GM19025 (cell line): Measurements from ENCODE around the gene RFT1.

ENCODE experiments used
- ATAC-seq: cut with Tn5 transposase; IDR thresholded peaks from one replicate; pipeline ENCODE4 v1.9.1; 2021; ENCODE audit warnings: mild to moderate bottlenecking, low read depth, moderate library complexity; ENCODE audit not compliant: unreplicated experiment

Gene RFT1

GRCh38 chr3:53130179-53131061 is at the start of gene RFT1:
TSS of gene RFT1 (minus strand) at chr3:53130435. CDS start at chr3:53130400, 35 bp downstream.
- peak; percentile 74 for ATAC-seq

GRCh38 chr3:53179580-53179979 is 49.3 kb upstream of the RFT1 start:
- ATAC-seq, result no peak

GRCh38 chr3:53178246-53178645 is 48.0 kb upstream of the RFT1 start:
- no peak for ATAC-seq

DNA sequence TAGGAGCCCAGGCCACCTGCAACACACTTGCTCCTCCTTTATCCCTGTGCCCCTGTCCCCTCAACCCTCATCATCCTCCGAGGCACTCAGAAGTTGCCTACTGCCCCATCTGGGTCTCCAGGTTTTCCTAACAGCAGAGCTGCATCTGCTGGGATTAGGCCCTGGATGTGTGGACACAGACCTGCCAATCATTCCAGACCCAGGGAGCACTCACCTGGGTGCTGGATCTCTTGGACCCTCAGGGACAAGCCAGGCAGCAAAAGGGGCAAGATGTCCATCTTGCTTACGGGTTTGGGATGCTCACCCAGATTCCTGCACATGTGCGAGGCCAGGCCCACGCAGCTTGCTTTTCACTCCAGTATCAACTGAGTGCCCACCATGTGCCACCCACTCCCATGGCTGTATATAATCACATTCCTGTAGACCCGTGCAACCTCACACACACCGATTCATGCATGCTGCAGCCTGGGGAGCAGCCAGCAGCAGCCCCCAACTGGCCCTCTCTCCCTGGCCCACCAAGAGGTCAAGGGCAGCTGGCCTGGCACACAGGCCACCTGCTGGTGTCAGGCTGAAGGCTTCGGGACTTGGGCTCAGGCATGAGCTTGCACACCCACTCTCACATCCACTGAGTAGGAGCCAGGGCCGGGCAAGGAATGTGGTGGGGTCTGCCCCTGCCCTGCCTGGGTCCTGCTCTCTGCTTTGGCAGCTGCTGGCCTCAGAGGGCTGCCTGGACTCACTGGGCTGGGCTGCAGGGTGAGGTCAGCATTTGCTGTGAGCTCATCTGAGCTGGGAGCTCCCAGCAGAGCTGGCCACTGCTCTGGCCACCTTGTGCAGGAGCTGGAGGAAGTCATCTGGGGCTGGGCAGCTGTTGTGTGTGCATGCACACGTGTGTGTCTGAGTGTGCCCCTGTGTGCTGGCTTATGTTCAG is 45.6 kb upstream of the RFT1 start:
- no peak for ATAC-seq

- ATAC-seq, result no peak
These were observed 44.4 kb upstream of the RFT1 start for GRCh38 chr3:53174346-53175250.

GRCh38 chr3:53173107-53173506 is 42.9 kb upstream of the RFT1 start:
- ATAC-seq, result no peak

DNA sequence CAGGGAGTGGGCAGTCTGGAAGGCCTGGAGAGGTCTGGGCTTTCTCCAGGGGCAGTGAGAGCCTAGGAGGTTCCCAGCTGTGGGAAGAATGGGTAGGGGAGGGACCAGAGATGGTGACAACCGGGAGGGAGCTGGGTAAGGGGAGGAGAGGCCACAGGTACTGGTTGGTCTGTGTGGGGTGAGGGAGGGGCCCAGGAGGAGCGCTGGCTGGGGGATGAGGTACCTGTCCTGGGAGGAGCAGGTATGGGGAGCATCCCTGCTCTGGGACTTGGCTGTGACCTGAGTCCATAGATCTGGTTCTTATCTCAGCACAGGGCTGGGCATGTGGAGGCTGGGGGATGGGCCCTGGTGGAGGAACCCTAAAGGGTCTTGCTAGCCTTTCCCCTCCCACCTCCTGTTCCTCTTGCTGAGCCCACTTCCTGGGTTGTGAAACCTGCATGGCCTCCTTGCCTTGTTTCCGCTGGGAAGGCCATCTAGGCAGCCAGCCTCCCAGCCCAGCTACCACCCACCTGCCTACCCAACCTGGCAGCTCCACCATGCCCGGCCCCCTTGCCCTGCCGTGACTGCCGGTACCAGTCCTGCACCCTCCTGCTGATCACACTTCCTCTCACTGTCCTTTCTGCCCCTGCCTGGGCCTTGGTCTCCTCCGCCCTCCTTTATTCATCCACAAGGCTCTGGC is 41.7 kb upstream of the RFT1 start:
- no peak for ATAC-seq

- no peak for ATAC-seq
These were observed 40.8 kb upstream of the RFT1 start for GRCh38 chr3:53171064-53171418.

- ATAC-seq, result peak; percentile 33
These were observed 40.3 kb upstream of the RFT1 start for GRCh38 chr3:53170325-53171063.

DNA sequence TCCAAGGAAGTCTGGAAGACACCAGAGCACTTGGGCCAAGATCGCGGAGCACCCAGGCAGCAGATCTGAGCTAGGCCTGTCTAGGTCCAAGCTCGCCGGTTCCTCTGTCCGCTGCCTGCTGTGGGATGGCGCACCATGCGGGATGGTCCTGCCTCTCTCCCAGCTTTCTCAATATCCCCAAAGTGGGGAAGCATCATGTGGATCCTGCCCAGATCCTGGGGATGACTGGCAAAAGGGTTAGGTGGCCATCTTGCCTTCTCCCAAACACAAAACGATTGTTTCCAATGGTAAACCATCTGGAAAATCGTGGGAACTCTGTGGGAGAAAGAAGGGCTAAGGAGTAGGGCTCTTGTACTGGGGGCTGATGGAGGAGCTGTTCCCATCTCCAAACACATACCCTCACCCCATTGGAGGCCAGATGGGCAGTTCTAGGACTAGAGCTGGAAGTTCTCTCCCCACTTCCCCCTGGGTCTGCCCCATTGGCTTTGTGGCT is 39.6 kb upstream of the RFT1 start:
- ATAC-seq, result no peak

DNA sequence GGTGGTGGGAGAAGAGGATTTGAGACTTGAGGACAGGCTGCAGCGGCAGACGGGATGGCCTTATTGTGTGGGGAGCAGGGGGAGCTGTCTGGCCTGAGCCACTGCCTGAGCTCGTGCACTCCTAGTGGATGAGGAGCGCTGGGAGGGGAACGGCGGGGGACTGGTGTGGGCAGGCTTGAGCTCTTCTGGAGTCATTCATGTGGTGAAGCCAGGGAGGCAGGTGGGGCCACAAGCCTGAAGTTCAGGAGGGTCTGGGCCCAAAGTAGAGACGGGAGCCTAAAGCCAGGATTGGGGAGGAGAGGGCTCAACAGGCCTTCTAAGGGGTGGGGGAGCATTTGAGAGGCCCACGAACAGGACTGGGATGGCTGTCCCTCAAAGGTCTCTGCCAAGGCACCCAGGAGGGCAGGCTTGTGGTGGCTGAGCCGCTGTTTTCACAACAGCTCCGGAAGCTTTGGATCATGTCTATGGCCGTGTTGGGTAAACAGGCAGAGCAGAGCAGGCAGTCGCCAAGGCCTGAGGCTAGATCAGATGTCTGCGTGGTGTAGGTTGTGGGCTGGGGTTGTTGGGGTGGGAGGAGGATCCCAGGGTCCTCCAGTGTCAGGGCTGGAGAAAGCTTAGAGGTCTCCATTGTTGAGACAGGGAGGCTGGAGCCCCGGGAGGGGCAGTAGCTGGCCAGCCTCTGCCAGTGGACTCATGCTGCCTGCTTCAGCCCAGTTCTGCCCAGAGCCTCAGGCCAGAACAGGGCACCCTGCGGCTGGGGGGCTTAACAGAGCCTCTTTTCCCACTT is 39.0 kb upstream of the RFT1 start:
- no peak for ATAC-seq

GRCh38 chr3:53168175-53168923 is 38.1 kb upstream of the RFT1 start:
- no peak for ATAC-seq

DNA sequence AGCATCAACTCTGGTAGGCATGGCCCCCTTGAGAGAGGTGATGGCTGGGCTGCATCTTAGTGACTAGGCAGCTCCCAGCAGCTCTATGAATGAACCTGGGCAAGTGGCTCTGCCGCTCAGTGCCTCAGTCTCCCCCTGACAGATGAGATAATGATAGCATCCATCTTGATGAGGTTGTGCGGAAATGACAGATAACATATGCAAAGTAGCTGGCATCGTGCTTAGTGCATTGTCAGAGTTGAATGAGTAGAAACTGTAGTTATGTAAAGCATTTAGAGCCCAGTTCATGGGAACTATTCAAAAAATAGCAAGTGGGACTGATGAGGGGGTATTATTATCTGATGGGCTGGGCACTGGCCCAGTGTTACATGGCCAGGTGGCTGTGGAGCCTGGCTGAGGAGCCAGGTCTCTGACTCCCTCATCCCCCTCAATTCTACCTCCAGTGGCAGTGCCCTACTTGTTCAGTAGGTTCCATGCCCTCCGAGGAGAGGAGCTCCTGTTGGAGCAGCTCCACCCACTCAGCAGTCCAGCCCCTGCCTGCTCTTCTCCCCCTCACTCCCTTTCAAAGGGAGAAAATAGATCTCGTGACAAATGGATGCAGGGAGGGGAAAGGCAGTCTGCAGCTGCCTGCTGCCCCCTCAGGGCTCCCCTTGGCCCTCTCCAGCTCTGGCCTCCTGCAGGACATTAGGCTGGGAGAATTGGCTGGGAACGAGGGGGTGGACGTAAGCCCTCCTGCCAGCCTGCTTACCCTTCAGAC is 37.4 kb upstream of the RFT1 start:
- ATAC-seq, result no peak

DNA sequence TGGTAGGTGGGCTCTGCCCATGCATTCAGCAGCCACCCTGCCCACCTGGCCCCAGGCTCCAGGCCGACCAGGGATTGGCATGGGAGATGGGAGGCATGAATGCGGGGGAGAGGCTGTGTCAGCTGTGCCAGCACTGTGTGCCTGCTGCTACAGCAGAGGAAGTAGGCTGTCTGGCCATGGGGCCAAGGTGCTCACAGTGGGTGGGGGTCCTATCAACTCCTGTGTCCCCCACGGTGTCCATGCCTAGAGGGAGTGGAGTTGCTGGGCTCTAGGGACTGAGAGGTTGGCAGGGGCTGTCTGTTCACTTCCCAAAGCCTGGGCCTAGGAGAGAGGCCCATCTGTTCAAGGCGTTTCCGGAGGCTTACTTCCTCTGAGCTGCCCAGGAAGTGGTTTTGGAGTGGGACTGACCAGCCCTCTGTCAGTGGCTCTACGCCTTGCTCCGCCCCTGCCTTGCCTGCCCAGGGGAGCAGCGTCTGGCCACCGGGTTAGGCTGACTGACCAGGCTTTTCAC is 36.6 kb upstream of the RFT1 start:
- ATAC-seq, result no peak

DNA sequence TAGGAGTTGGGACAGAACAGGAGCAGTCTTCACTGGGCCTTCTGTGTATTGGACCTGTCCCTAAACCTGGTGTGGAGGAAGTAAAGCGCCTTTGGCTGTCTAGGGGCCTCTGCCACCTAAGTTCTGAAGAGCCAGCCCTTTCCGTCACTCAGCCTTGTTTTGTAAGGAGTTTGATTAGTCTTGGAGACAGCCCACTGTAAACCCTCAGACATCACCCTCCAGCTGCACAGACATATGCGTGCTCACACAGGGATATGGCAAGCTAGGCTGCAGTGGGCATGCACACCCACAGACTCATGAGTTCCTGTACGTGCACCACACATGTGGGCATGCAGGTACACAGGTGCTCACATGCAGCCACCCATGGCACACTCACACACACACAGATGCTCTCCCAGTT is 36.0 kb upstream of the RFT1 start:
- no peak for ATAC-seq

- no peak for ATAC-seq
These were observed 34.7 kb upstream of the RFT1 start for GRCh38 chr3:53164911-53165310.
